CD4-positive, CD25-positive, alpha-beta regulatory T cell (primary cell): ENCODE results near the gene NECTIN2. TPM values are rescaled to one million over a fixed set of nuclear protein-coding genes. Genes with fewer than 3 reads are reported as not detected.

Source experiments
- ATAC-seq, 2 donors: fragments of 150-1000 bp; cut with Tn5 transposase; one replicate each; pipeline ENCODE4 v1.10.0; 2021; ENCODE audit warnings: low read depth in 2 of 2, moderate number of reproducible peaks in 2 of 2, moderate library complexity in 1 of 2
- DNase-seq, 3 donors: peaks; one replicate each; pipeline versions ENCODE4 v3.0.0 to v3.0.0-alpha.2; 2012 to 2022; ENCODE audit warnings: mixed read lengths in 1 of 3
- H3K27ac ChIP-seq: one replicate; pipeline ENCODE4 v1.7.0; 2013; ENCODE audit warnings: mild to moderate bottlenecking, low read length; ENCODE audit not compliant: insufficient read depth, poor library complexity, severe bottlenecking
- H3K27me3 ChIP-seq: one replicate; pipeline ENCODE4 v1.7.0; 2013; ENCODE audit warnings: low read length; ENCODE audit not compliant: control insufficient read depth, insufficient read depth
- H3K36me3 ChIP-seq: one replicate; pipeline ENCODE4 v1.7.0; 2013; ENCODE audit warnings: mild to moderate bottlenecking, low read length, moderate library complexity; ENCODE audit not compliant: control insufficient read depth, insufficient read depth
- H3K4me1 ChIP-seq: 2 replicates; pipeline ENCODE4 v1.7.0; 2013; ENCODE audit warnings: mild to moderate bottlenecking, low read length; ENCODE audit not compliant: insufficient read depth, control insufficient read depth, poor library complexity, severe bottlenecking
- H3K4me3 ChIP-seq: one replicate; pipeline ENCODE4 v1.7.0; 2013; ENCODE audit warnings: low read depth, mild to moderate bottlenecking, low read length, moderate library complexity
- H3K9me3 ChIP-seq, 2 experiments: 1 replicate in 1 of 2; 2 replicates in 1 of 2; pipeline ENCODE4 v1.7.0; 2013; ENCODE audit warnings: low read length in 2 of 2, mild to moderate bottlenecking in 1 of 2, moderate library complexity in 1 of 2; ENCODE audit not compliant: control insufficient read depth in 2 of 2
- H3K27ac Mint-ChIP-seq, 3 donors: one replicate each; pipeline ENCODE4 v1.8.0; 2020 to 2022; ENCODE audit warnings: mild to moderate bottlenecking in 3 of 3, mixed read lengths in 3 of 3, moderate library complexity in 2 of 3
- H3K27me3 Mint-ChIP-seq: one replicate; pipeline ENCODE4 v1.8.0; 2022; ENCODE audit warnings: mild to moderate bottlenecking, mixed read lengths
- H3K36me3 Mint-ChIP-seq: one replicate; pipeline ENCODE4 v1.8.0; 2020; ENCODE audit warnings: mixed read lengths
- H3K4me1 Mint-ChIP-seq, 4 donors: one replicate each; pipeline ENCODE4 v1.8.0; 2020 to 2022; ENCODE audit warnings: mixed read lengths in 4 of 4, mild to moderate bottlenecking in 1 of 4
- H3K4me3 Mint-ChIP-seq, 4 donors: one replicate each; pipeline ENCODE4 v1.8.0; 2020 to 2022; ENCODE audit warnings: mild to moderate bottlenecking in 4 of 4, mixed read lengths in 4 of 4, moderate library complexity in 3 of 4
- H3K9me3 Mint-ChIP-seq, 7 donors: one replicate each; pipeline ENCODE4 v1.8.0; 2020 to 2022; ENCODE audit warnings: mixed read lengths in 7 of 7, mild to moderate bottlenecking in 3 of 7, moderate library complexity in 2 of 7
- polyA plus RNA-seq, 4 donors: library from polyadenylated mRNA; unstranded; fragments of 300-500 nt; fragmentation: Illumina TruSeq; gene quantifications; one replicate each; pipeline ENCODE4 v1.2.3, GENCODE V29; 2021
- total RNA-seq: library from RNA; stranded (reverse); gene quantifications from one replicate; pipeline ENCODE4 v1.2.3, GENCODE V29; 2022

NECTIN2 gene
- total and polyA plus RNA-seq, 5 donors from 2014 or later: 1.1 TPM; not detected in 4

DNA sequence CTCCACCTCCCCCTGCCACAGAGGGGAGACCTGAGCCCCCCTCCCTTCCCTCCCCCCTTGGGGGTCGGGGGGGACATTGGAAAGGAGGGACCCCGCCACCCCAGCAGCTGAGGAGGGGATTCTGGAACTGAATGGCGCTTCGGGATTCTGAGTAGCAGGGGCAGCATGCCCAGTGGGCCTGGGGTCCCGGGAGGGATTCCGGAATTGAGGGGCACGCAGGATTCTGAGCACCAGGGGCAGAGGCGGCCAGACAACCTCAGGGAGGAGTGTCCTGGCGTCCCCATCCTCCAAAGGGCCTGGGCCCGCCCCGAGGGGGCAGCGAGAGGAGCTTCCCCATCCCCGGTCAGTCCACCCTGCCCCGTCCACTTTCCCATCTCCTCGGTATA, 57.1 kb downstream of the NECTIN2 start:
- Mint-ChIP-seq H3K4me1 (peaks cover 0 to 15% (median 3%) of the 10 kb centered on the region in 4 donors), H3K27ac (no peak overlapping the region), H3K4me3 (no peak overlapping the region), H3K27me3 (peaks cover 26% of the 10 kb centered on the region), H3K9me3 (no peaks in the 10 kb centered on the region), H3K36me3 (peaks cover under 1% of the 10 kb centered on the region)
- H3K9me3 ChIP-seq: no peaks in the 10 kb centered on the region
- ATAC-seq (no peak), DNase-seq (no peak)
- no peak overlapping the region for H3K27ac ChIP-seq
- H3K36me3 ChIP-seq: peaks cover 23% of the 10 kb centered on the region
- H3K27me3 ChIP-seq: no peaks in the 10 kb centered on the region
- H3K4me3 ChIP-seq: no peak overlapping the region
- peaks cover 3% of the 10 kb centered on the region for H3K4me1 ChIP-seq

DNA sequence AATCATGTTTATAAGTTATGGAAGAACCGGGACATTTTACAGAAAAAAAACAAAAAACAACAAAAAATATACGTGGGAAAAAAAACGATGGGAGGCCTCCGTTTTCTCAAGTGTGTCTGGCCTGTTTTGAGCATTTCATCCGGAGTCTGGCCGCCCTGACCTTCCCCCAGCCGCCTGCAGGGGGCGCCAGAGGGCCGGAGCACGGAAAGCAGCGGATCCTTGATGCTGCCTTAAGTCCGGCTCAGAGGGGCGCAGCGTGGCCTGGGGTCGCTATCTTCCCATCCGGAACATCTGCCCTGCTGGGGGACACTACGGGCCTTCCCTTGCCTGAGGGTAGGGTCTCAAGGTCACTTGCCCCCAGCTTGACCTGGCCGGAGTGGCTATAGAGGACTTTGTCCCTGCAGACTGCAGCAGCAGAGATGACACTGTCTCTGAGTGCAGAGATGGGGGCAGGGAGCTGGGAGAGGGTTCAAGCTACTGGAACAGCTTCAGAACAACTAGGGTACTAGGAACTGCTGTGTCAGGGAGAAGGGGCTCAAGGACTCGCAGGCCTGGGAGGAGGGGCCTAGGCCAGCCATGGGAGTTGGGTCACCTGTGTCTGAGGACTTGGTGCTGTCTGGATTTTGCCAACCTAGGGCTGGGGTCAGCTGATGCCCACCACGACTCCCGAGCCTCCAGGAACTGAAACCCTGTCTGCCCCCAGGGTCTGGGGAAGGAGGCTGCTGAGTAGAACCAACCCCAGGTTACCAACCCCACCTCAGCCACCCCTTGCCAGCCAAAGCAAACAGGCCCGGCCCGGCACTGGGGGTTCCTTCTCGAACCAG, 57.7 kb downstream of the NECTIN2 start:
- H3K4me1 Mint-ChIP-seq: peaks cover 0 to 15% (median 3%) of the 10 kb centered on the region in 4 donors
- no peak overlapping the region for H3K27ac Mint-ChIP-seq
- no peaks in the 10 kb centered on the region for H3K9me3 ChIP-seq
- ATAC-seq: peak in 1 of 2 donors; percentile 58
- peaks cover 26% of the 10 kb centered on the region for H3K27me3 Mint-ChIP-seq
- no peak overlapping the region for H3K4me3 ChIP-seq
- H3K36me3 Mint-ChIP-seq: no peaks in the 10 kb centered on the region
- H3K4me1 ChIP-seq: peaks cover 3% of the 10 kb centered on the region
- DNase-seq: peak; percentile 57 to 71 (median 64)
- H3K9me3 Mint-ChIP-seq: no peaks in the 10 kb centered on the region
- peaks cover 21% of the 10 kb centered on the region for H3K36me3 ChIP-seq
- H3K27ac ChIP-seq: no peak overlapping the region
- no peaks in the 10 kb centered on the region for H3K27me3 ChIP-seq
- no peak overlapping the region for H3K4me3 Mint-ChIP-seq

DNA sequence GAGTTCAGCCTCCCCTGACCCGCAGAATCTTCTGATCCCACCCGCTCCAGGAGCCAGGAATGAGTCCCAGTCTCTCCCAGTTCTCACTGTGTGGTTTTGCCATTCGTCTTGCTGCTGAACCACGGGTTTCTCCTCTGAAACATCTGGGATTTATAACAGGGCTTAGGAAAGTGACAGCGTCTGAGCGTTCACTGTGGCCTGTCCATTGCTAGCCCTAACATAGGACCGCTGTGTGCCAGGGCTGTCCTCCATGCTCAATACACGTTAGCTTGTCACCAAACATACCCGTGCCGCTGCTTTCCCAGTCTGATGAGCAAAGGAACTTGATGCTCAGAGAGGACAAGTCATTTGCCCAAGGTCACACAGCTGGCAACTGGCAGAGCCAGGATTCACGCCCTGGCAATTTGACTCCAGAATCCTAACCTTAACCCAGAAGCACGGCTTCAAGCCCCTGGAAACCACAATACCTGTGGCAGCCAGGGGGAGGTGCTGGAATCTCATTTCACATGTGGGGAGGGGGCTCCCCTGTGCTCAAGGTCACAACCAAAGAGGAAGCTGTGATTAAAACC, 58.4 kb downstream of the NECTIN2 start:
- DNase-seq (no peak), ATAC-seq (no peak)
- peaks cover 30% of the 10 kb centered on the region for H3K27me3 Mint-ChIP-seq
- no peak overlapping the region for H3K4me3 Mint-ChIP-seq
- no peaks in the 10 kb centered on the region for H3K9me3 Mint-ChIP-seq
- H3K36me3 Mint-ChIP-seq: no peaks in the 10 kb centered on the region
- Histone ChIP-seq H3K4me3 (no peak overlapping the region), H3K27me3 (no peaks in the 10 kb centered on the region), H3K9me3 (no peaks in the 10 kb centered on the region), H3K27ac (no peak overlapping the region), H3K36me3 (peaks cover 21% of the 10 kb centered on the region), H3K4me1 (peaks cover 3% of the 10 kb centered on the region)
- peaks cover 0 to 15% (median 3%) of the 10 kb centered on the region in 4 donors for H3K4me1 Mint-ChIP-seq
- H3K27ac Mint-ChIP-seq: no peak overlapping the region

DNA sequence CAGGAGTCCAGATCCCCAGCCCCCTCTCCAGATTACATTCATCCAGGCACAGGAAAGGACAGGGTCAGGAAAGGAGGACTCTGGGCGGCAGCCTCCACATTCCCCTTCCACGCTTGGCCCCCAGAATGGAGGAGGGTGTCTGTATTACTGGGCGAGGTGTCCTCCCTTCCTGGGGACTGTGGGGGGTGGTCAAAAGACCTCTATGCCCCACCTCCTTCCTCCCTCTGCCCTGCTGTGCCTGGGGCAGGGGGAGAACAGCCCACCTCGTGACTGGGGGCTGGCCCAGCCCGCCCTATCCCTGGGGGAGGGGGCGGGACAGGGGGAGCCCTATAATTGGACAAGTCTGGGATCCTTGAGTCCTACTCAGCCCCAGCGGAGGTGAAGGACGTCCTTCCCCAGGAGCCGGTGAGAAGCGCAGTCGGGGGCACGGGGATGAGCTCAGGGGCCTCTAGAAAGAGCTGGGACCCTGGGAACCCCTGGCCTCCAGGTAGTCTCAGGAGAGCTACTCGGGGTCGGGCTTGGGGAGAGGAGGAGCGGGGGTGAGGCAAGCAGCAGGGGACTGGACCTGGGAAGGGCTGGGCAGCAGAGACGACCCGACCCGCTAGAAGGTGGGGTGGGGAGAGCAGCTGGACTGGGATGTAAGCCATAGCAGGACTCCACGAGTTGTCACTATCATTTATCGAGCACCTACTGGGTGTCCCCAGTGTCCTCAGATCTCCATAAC, 59.5 kb downstream of the NECTIN2 start, which contains the start of gene APOE:
TSS of gene APOE (plus strand) at position 360 of the 724 bp plus-strand sequence. CDS start 829 bp downstream, outside the sequence.
- Histone ChIP-seq H3K4me1 (peaks cover 3% of the 10 kb centered on the region), H3K4me3 (no peak within 1 kb of the TSS), H3K27me3 (no peaks in the 10 kb centered on the region), H3K9me3 (no peaks in the 10 kb centered on the region), H3K27ac (no peak within 1 kb of the TSS), H3K36me3 (peaks cover 19% of the 10 kb centered on the region)
- peaks cover 35% of the 10 kb centered on the region for H3K27me3 Mint-ChIP-seq
- no peak within 1 kb of the TSS for H3K27ac Mint-ChIP-seq
- H3K4me3 Mint-ChIP-seq: peak within 1 kb of the TSS in 1 of 4 donors; percentile 60
- DNase-seq (no peak), ATAC-seq (no peak)
- no peaks in the 10 kb centered on the region for H3K36me3 Mint-ChIP-seq
- peaks cover 0 to 15% (median 3%) of the 10 kb centered on the region in 4 donors for H3K4me1 Mint-ChIP-seq
- no peaks in the 10 kb centered on the region for H3K9me3 Mint-ChIP-seq

DNA sequence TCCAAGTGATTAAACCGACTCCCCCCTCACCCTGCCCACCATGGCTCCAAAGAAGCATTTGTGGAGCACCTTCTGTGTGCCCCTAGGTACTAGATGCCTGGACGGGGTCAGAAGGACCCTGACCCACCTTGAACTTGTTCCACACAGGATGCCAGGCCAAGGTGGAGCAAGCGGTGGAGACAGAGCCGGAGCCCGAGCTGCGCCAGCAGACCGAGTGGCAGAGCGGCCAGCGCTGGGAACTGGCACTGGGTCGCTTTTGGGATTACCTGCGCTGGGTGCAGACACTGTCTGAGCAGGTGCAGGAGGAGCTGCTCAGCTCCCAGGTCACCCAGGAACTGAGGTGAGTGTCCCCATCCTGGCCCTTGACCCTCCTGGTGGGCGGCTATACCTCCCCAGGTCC, 61.5 kb downstream of the NECTIN2 start:
- no peak overlapping the region for H3K27ac Mint-ChIP-seq
- DNase-seq (no peak), ATAC-seq (no peak)
- Histone ChIP-seq H3K27ac (no peak overlapping the region), H3K4me1 (peaks cover 3% of the 10 kb centered on the region), H3K27me3 (no peaks in the 10 kb centered on the region), H3K9me3 (no peaks in the 10 kb centered on the region), H3K36me3 (peaks cover 6% of the 10 kb centered on the region), H3K4me3 (no peak overlapping the region)
- H3K36me3 Mint-ChIP-seq: no peaks in the 10 kb centered on the region
- H3K9me3 Mint-ChIP-seq: no peaks in the 10 kb centered on the region
- peaks cover 41% of the 10 kb centered on the region for H3K27me3 Mint-ChIP-seq
- no peak overlapping the region for H3K4me3 Mint-ChIP-seq
- H3K4me1 Mint-ChIP-seq: peaks cover 0 to 13% (median 3%) of the 10 kb centered on the region in 4 donors

DNA sequence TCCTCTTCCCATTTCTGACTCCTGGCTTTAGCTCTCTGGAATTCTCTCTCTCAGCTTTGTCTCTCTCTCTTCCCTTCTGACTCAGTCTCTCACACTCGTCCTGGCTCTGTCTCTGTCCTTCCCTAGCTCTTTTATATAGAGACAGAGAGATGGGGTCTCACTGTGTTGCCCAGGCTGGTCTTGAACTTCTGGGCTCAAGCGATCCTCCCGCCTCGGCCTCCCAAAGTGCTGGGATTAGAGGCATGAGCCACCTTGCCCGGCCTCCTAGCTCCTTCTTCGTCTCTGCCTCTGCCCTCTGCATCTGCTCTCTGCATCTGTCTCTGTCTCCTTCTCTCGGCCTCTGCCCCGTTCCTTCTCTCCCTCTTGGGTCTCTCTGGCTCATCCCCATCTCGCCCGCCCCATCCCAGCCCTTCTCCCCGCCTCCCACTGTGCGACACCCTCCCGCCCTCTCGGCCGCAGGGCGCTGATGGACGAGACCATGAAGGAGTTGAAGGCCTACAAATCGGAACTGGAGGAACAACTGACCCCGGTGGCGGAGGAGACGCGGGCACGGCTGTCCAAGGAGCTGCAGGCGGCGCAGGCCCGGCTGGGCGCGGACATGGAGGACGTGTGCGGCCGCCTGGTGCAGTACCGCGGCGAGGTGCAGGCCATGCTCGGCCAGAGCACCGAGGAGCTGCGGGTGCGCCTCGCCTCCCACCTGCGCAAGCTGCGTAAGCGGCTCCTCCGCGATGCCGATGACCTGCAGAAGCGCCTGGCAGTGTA, 62.2 kb downstream of the NECTIN2 start:
- ATAC-seq (no peak), DNase-seq (no peak)
- no peaks in the 10 kb centered on the region for H3K27me3 ChIP-seq
- H3K9me3 Mint-ChIP-seq: no peaks in the 10 kb centered on the region
- H3K27ac Mint-ChIP-seq: no peak overlapping the region
- peaks cover 47% of the 10 kb centered on the region for H3K27me3 Mint-ChIP-seq
- H3K36me3 ChIP-seq: peaks cover under 1% of the 10 kb centered on the region
- H3K4me3 ChIP-seq: no peak overlapping the region
- peaks cover 0 to 13% (median 6%) of the 10 kb centered on the region in 4 donors for H3K4me1 Mint-ChIP-seq
- no peaks in the 10 kb centered on the region for H3K9me3 ChIP-seq
- peaks cover 3% of the 10 kb centered on the region for H3K4me1 ChIP-seq
- no peak overlapping the region for H3K27ac ChIP-seq
- peak overlapping the region in 1 of 4 donors; percentile 11 for H3K4me3 Mint-ChIP-seq
- no peaks in the 10 kb centered on the region for H3K36me3 Mint-ChIP-seq

DNA sequence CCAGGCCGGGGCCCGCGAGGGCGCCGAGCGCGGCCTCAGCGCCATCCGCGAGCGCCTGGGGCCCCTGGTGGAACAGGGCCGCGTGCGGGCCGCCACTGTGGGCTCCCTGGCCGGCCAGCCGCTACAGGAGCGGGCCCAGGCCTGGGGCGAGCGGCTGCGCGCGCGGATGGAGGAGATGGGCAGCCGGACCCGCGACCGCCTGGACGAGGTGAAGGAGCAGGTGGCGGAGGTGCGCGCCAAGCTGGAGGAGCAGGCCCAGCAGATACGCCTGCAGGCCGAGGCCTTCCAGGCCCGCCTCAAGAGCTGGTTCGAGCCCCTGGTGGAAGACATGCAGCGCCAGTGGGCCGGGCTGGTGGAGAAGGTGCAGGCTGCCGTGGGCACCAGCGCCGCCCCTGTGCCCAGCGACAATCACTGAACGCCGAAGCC, 62.8 kb downstream of the NECTIN2 start:
- ATAC-seq (no peak), DNase-seq (no peak)
- H3K4me3 Mint-ChIP-seq: no peak overlapping the region
- no peak overlapping the region for H3K27ac Mint-ChIP-seq
- H3K36me3 Mint-ChIP-seq: no peaks in the 10 kb centered on the region
- H3K9me3 Mint-ChIP-seq: no peaks in the 10 kb centered on the region
- H3K4me1 ChIP-seq: peaks cover 3% of the 10 kb centered on the region
- H3K9me3 ChIP-seq: no peaks in the 10 kb centered on the region
- no peaks in the 10 kb centered on the region for H3K27me3 ChIP-seq
- no peaks in the 10 kb centered on the region for H3K36me3 ChIP-seq
- H3K27me3 Mint-ChIP-seq: peaks cover 53% of the 10 kb centered on the region
- H3K27ac ChIP-seq: no peak overlapping the region
- H3K4me1 Mint-ChIP-seq: peaks cover 0 to 13% (median 5%) of the 10 kb centered on the region in 4 donors
- H3K4me3 ChIP-seq: no peak overlapping the region
